Nephron progenitor cell (in vitro differentiated cells): Measurements from ENCODE around the gene AGMO.
"Not testable (repeated sequence)": the region's sequence is repeated elsewhere in the genome, so short reads cannot be mapped to it uniquely, and the experiment has no call there.

Experiments
- DNase-seq: peaks from one replicate; pipeline ENCODE4 v3.0.0; 2021
- H3K27ac Mint-ChIP-seq: 2 replicates; pipeline ENCODE4 v1.8.0; 2021; ENCODE audit warnings: mild to moderate bottlenecking, moderate library complexity, mixed read lengths
- H3K27me3 Mint-ChIP-seq: 2 replicates; pipeline ENCODE4 v1.8.0; 2021; ENCODE audit warnings: mild to moderate bottlenecking, low read depth, mixed read lengths; ENCODE audit not compliant: poor library complexity
- H3K36me3 Mint-ChIP-seq: 2 replicates; pipeline ENCODE4 v1.8.0; 2021; ENCODE audit warnings: low read depth, mixed read lengths
- H3K4me1 Mint-ChIP-seq: 2 replicates; pipeline ENCODE4 v1.8.0; 2021; ENCODE audit warnings: mixed read lengths
- H3K4me3 Mint-ChIP-seq: 2 replicates; pipeline ENCODE4 v1.8.0; 2021; ENCODE audit warnings: mild to moderate bottlenecking, moderate library complexity, mixed read lengths
- H3K9me3 Mint-ChIP-seq: 2 replicates; pipeline ENCODE4 v1.8.0; 2021; ENCODE audit warnings: mild to moderate bottlenecking, moderate library complexity, mixed read lengths
- TF ChIP-seq, protein P1 (sequence below): fragments of 200-600 bp; sonication (generic); IDR thresholded peaks from 2 replicates; pipeline ENCODE4 v1.5.0; 2021; ENCODE audit warnings: antibody characterized with exemption

Gene AGMO

DNA sequence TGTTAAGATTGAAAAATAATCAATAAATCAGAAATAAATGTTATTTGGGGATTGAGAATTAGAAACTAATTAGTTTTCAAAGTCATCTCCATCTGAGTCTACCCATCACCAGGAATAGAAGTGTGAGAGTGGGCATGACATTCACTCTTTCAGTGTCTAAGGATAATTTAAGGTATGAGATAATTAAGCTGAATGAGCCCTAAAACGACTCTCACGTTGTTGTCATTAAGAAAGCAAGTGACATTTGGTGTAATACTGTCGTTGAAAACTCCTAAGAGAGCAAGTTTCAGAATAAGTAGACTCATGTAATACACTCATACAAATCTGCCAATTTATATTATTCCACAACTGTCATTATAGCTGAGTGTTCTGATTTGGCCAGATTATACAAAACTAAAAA, 7.1 kb downstream of the AGMO start:
- H3K9me3 Mint-ChIP-seq, result peaks cover 4% of the 10 kb centered on the region
- no peaks in the 10 kb centered on the region for H3K36me3 Mint-ChIP-seq
- no peak for DNase-seq
- TF ChIP-seq, protein P1, sequence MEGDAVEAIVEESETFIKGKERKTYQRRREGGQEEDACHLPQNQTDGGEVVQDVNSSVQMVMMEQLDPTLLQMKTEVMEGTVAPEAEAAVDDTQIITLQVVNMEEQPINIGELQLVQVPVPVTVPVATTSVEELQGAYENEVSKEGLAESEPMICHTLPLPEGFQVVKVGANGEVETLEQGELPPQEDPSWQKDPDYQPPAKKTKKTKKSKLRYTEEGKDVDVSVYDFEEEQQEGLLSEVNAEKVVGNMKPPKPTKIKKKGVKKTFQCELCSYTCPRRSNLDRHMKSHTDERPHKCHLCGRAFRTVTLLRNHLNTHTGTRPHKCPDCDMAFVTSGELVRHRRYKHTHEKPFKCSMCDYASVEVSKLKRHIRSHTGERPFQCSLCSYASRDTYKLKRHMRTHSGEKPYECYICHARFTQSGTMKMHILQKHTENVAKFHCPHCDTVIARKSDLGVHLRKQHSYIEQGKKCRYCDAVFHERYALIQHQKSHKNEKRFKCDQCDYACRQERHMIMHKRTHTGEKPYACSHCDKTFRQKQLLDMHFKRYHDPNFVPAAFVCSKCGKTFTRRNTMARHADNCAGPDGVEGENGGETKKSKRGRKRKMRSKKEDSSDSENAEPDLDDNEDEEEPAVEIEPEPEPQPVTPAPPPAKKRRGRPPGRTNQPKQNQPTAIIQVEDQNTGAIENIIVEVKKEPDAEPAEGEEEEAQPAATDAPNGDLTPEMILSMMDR, result no peak
- H3K27me3 Mint-ChIP-seq, result no peaks in the 10 kb centered on the region
- H3K4me3 Mint-ChIP-seq, result no peak overlapping the region
- peaks cover 24% of the 10 kb centered on the region for H3K4me1 Mint-ChIP-seq
- H3K27ac Mint-ChIP-seq, result no peak overlapping the region

DNA sequence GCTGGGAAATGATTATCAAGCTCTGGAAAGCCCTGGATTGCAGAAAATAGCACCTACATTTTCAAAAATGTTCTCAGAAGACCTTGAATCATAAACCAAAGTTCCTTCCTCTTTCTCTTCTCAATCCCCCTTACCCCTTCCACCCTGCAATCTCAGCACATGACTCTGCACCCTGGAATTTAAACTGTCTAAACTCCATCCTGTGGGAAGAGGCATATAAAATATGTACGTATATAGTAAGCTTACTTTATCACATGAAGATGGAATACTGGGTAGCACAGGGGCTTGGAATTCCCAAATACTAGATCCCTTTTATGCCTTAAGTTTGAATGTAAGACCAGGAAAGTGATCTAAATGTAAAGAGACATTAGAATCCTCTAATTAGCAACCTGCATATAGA, 7.7 kb downstream of the AGMO start:
- Mint-ChIP-seq H3K27ac (no peak overlapping the region), H3K4me1 (peaks cover 19% of the 10 kb centered on the region), H3K36me3 (no peaks in the 10 kb centered on the region), H3K9me3 (peaks cover 4% of the 10 kb centered on the region), H3K4me3 (no peak overlapping the region), H3K27me3 (no peaks in the 10 kb centered on the region)
- DNase-seq, result no peak
- TF ChIP-seq, protein P1, result no peak

DNA sequence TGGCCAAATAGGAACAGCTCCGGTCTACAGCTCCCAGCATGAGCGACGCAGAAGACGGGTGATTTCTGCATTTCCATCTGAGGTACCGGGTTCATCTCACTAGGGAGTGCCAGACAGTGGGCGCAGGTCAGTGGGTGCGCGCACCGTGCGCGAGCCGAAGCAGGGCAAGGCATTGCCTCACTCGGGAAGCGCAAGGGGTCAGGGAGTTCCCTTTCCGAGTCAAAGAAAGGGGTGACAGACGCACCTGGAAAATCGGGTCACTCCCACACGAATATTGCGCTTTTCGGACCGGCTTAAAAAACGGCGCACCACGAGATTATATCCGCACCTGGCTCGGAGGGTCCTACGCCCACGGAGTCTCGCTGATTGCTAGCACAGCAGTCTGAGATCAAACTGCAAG, 14.5 kb downstream of the AGMO start:
- H3K27ac Mint-ChIP-seq, result not testable (repeated sequence)
- peak overlapping the region; percentile 69 for H3K4me3 Mint-ChIP-seq

DNA sequence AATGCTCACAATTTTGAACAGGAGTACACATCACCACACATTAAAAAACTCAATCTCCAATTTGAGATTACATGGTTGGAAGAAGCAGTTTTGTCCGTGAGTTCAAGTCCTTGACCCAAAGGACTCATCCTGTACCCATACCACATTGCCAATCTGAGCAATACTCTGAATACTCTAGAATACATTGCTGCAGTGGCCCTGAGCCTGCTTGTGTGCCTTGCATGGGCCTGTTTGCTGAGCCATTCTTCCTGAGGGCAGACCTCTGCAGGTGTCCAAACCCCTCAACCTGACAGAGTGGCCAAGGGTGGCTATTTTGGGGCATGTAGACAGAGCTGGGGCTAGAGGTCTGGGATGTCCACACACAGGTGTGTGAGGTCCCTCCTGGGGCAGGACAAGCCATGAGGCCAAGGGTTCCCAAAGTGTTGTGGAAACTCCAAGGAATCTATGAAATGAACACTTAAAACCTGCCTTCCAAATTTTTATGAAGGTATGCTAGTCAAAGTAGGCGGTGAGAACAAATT, 15.5 kb downstream of the AGMO start:
- no peak for DNase-seq
- H3K27ac Mint-ChIP-seq, result no peak overlapping the region
- TF ChIP-seq, protein P1, result no peak
- H3K4me3 Mint-ChIP-seq, result no peak overlapping the region
- H3K4me1 Mint-ChIP-seq, result no peaks in the 10 kb centered on the region
- peaks cover 14% of the 10 kb centered on the region for H3K9me3 Mint-ChIP-seq
- peaks cover 4% of the 10 kb centered on the region for H3K36me3 Mint-ChIP-seq
- no peaks in the 10 kb centered on the region for H3K27me3 Mint-ChIP-seq

More for the DNA sequence above, 14.5 kb downstream of the AGMO start:
- H3K36me3 Mint-ChIP-seq, H3K4me1 Mint-ChIP-seq, DNase-seq, H3K27me3 Mint-ChIP-seq: not testable (repeated sequence)
- H3K9me3 Mint-ChIP-seq, result peaks cover 14% of the 10 kb centered on the region

DNA sequence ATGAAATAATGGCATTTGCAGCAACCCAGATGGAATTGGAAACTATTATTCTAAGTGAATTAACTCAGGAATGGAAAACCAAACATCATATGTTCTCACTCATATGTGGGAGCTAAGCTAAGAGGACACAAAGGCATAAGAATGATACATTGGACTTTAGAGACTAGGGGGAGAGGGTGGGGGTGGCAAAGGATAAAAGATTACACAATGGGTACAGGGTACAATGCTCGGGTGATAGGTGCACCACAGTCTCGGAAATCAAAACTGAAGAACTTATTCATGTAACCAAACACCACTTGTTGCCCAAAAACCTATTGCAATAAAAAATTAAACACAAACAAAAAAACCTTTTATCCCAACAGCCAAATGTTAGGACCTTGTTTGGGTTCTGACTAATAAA, 17.8 kb downstream of the AGMO start:
- H3K27ac Mint-ChIP-seq, result no peak overlapping the region
- no peaks in the 10 kb centered on the region for H3K4me1 Mint-ChIP-seq
- no peak for DNase-seq
- peaks cover 26% of the 10 kb centered on the region for H3K9me3 Mint-ChIP-seq
- H3K4me3 Mint-ChIP-seq, result no peak overlapping the region
- peaks cover 4% of the 10 kb centered on the region for H3K36me3 Mint-ChIP-seq
- H3K27me3 Mint-ChIP-seq, result peaks cover 4% of the 10 kb centered on the region
- TF ChIP-seq, protein P1, result no peak

DNA sequence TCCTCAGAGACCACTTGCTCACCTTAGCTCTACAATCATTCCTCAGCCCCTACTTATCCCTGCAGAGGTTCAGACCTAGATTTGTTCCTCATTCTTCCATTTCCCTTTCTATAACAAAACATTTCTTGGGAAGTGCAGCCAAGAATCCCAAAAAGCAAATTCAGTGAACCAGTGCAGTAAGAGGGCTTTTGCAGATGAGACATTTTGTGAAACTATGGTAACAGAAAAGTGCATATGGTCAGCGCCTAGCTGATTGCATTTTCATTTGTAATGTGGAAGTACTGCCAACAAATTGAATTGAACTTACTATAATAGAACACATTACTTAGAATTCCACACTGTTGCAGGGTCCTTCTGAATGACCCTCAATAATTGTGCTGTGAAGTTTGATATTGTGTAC, 18.6 kb downstream of the AGMO start:
- peaks cover 4% of the 10 kb centered on the region for H3K27me3 Mint-ChIP-seq
- H3K4me3 Mint-ChIP-seq, result no peak overlapping the region
- TF ChIP-seq, protein P1, result no peak
- H3K4me1 Mint-ChIP-seq, result no peaks in the 10 kb centered on the region
- no peak overlapping the region for H3K27ac Mint-ChIP-seq
- H3K9me3 Mint-ChIP-seq, result peaks cover 30% of the 10 kb centered on the region
- no peak for DNase-seq
- H3K36me3 Mint-ChIP-seq, result peaks cover 4% of the 10 kb centered on the region
